ENCODE results near the gene E2F1.
"Not testable (repeated sequence)": the region's sequence is repeated elsewhere in the genome, so short reads cannot be mapped to it uniquely, and the experiment has no call there.

Gene E2F1

DNA sequence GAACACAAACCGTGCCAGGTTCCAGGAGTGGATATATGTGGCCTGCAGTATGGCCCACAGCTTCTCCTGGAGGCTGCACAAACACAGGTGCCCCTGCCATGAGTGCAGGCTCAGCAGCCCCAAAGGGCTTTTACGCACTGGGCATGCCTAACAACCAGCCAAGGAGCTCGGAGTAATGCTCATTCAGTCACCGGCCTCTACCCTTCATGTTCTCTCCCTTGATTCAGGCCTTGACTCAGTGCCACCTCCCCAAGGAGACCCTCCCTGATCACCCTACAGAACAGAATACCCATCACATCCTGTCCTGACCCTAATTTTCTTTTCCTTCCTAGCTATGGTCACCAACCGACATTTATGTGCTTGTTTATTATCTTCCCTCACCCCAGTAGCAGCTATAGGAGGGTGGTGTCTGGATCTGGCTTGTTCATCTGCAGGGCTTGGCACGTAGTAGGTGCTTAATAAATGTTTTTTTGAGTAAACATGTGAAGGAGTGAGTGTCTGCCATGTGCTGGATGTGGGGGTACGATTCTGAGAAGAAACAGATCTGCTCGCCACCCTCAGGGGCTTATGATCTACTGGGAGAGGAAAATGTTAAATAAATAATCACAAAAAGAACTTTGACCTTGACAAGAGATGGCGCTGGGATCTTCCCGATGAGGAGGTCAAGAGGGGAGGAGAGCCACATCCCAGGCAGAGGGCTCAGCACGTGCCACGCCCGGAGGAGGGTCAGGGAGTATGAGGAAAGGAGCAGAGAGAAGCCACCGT lies 24.7 kb upstream of the E2F1 start:
- no peak for DNase-seq

DNA sequence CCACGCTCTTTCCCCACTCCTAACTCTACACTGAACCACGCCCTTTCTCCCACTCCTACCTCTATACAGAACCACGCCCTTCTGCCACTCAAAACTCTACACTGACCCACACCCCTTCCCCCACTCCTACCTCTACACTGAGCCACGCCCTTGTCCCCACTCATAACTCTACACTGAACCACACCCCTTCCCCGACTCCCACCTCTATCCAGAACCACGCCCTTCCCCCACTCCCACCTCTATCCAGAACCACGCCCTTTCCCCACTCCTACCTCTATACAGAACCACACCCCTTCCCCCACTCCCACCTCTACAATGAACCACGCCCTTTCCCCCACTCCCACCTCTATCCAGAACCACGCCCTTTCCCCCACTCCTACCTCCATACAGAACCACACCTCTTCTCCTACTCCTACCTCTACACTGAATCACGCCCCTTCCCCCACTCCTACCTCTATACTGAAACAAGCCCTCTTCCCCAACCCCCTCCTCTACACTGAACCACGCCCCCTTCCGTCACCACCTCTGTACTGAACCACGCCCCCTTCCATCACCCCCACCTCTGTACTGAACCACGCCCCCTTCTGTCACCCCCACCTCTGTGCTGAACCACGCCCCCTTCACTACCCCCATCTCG lies 23.8 kb upstream of the E2F1 start:
- DNase-seq, result no peak

DNA sequence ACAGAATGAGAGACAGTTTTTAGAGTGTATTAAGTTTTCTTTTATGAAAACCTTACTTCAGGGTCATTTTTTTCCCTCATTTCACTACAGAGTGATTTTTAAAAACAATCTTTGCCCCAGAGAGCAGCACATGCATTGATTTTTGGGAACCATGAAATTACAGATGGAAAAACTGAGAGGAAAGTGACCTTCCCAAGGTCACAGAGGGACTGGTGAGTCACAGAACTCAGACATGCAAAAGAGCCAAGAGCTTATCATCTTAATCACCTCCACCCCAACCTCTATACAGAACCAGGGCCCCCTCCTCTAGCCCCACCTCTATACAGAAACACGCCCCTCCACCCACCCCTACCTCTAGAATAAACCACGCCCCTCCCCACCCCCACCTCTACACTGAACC lies 23.2 kb upstream of the E2F1 start:
- DNase-seq, result no peak

DNA sequence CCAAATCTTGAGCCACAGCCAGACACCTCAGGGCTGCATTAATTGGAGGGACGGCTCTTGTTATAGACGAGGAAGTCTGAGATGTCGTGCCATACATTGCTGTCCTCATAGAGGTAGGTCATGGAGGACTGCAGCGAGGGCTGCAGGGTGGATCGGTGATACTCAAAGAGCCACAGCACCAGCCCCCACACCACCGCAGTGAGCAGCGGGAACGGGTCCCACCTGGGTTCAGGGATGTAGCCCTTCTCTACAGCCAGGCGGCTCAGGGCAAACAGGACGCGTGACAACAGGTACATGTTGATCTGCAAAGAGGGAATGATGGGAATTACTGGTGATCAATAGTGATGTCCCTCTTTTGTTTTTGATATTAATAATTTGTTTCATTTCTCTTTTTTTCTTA lies 21.5 kb upstream of the E2F1 start:
- no peak for DNase-seq

DNA sequence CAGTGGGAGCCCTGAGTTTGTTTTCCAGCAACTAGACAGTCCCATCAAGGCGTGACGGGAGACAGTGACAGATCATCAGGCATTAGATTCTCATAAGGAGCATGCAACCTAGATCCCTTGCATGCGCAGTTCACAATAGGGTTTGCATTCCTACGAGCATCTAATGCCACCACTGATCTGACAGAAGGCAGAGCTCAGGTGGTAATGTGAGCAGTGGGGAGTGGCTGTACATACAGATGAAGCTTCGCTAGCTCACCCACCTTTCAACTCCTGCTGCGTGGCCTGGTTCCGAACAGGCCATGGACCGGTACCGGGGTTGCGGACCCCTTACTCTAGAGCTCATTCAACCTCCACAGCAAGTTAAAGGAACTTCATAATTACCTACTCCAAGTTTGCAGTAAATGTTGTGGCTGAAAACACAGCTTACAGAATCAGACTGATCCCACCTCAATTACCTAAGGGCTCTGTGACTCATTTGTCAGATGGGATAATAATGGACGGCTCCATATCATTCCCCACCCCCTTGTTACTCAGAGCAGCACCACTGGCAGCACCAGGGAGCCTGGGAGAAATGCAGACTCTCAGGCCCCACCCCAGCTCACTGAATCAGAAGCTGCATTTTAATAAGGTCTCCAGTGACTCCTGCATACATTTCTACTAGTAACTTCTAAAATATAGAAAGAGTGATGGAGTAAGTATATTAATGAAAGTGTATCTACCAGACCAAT lies 18.2 kb upstream of the E2F1 start:
- DNase-seq, result no peak

DNA sequence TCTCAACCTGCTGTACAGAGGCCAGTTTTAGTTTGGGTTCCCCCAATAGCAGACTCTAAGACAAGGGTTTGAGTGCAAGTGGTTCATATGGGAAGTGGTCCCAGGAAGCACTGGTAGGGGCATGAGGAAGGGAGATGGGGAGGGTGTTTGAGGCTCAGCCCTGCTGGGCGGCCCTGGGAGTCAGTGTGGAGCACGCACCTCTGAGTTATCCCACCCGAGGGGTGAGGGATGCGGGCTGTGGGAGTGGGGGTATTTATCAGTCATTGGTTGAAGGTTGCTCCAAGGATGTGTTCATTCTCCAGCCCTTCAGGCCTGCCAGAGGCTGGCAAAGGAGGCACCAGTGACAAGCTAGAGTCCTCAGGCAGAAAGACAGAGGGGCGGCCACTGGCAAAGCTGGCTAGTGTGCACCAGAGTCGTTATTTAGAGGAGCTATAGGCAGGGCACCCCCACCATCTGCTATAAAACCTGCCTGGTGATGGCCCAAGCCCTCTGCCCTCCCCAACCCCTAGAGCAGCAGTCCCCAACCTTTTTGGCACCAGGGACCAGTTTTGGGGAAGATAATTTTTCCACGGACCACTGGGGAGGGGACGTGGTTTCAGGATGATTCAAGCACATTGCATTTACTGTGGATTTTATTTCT lies 17.4 kb upstream of the E2F1 start:
- no peak for DNase-seq

DNA sequence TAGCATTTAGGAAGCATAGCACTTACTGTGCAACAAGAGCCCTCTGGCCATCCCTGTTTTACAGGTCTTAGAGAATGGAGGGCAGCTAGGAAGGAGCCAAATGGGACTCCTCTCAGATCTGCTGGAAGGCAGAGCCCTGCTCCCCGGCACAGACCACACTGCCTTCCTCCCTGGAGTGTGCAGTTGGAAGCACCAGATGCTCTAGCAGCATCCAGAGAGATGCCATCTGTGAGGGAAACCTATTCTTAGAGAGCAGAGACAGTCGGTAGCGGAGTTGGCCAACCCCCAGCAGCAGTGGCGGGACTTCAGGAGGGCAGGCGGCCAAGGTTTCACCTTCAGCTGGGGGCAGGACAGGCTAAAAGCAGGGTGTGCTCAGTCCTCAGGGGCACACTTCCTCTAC lies 16.7 kb upstream of the E2F1 start:
- no peak for DNase-seq

DNA sequence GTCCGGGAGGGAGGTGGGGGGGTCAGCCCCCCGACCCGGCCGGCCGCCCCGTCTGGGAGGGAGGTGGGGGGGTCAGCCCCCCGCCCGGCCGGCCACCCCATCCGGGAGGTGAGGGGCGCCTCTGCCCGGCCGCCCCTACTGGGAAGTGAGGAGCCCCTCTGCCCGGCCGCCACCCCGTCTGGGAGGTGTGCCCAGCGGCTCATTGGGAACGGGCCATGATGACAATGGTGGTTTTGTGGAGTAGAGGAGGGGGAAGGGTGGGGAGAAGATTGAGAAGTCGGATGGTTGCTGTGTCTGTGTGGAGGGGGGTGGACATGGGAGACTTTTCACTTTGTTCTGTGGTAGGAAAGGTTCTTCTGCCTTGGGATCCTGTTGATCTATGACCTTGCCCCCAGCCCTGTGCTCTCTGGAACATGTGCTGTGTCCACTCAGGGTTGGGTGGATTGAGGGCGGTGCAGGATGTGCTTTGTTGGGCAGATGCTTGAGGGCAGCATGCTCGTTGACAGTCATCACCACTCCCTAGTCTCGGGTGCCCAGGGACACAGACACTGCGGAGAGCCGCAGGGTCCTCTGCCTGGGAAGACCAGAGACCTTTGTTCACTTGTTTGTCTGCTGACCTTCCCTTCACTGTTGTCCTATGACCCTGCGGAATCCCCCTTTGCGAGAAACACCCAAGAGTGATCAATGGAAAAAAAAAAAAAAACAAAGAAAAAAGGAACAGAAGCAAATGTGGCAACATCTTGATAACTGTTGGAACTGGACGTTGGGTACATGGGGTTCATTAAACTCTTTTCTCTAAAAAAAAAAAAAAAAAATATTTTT lies 15.7 kb upstream of the E2F1 start:
- DNase-seq, result no peak

DNA sequence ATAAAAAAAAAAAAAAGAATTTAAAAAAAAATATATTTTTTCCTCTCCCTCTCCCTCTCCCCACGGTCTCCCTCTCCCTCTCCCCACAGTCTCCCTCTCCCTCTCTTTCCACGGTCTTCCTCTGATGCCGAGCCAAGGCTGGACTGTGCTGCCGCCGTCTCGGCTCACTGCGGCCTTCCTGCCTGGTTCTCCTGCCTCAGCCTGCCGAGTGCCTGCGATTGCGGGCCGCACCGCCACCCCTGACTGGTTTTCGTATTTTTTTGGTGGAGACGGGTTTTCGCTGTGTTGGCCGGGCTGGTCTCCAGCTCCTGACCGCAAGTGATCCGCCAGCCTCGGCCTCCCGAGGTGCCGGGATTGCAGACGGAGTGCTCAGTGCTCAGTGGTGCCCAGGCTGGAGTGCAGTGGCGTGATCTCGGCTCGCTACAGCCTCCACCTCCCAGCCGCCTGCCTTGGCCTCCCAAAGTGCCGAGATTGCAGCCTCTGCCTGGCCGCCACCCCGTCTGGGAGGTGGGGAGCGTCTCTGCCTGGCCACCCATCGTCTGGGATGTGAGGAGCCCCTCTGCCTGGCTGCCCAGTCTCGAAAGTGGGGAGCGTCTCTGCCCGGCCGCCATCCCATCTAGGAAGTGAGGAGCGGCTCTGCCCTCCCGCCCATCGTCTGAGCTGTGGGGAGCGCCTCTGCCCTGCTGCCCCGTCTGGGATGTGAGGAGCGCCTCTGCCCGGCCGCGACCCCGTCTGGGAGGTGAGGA lies 14.7 kb upstream of the E2F1 start:
- not testable (repeated sequence) for DNase-seq

DNA sequence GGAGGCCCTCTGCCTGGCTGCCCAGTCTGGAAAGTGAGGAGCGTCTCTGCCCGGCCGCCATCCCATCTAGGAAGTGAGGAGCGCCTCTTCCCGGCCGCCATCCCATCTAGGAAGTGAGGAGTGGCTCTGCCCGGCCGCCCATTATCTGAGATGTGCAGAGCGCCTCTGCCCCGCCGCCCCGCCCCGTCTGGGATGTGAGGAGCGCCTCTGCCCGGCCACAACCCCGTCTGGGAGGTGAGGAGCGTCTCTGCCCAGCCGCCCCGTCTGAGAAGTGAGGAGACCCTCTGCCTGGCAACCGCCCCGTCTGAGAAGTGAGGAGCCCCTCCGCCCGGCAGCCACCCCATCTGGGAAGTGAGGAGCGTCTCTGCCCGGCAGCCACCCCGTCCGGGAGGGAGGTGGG lies 12.8 kb upstream of the E2F1 start:
- DNase-seq, result not testable (repeated sequence)

DNA sequence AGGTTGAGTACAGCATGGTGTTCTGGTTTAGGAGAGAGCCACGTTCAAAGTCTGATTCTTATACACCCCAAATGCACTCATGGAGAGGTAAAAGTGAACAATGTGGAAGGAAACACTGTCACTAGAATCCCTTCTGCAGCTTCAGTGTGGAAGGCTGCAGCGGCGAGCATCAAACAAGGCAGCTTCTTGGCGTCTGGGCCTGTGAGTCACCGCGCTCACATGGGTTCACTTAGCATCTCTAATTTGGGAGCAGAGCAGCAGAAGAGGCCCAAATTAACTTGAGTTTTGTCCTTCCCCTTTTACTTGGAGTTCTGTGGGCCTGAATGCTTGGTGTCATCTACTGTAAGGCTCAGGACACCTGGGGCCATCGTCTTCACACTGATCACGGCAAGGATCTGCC lies 10.9 kb upstream of the E2F1 start:
- DNase-seq, result no peak

DNA sequence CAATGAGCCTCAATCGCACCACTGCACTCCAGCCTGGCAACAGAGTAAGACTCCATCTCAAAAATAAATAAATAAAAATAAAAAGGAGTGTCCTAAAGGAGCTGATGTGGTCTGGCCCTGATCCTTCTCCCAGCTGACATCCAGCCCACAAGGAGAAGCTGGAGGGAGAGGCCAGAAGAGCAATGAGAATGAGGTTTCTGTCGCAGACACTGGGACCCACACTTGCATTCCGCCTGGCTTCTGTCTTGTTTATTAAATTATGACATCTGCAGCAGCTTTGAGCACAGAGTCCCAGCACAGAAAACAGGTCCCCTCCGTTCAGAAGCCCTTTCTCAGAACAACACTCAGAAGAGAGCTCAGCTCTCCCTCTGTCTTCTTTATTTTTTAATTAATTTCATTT lies 10.3 kb upstream of the E2F1 start:
- no peak for DNase-seq

DNA sequence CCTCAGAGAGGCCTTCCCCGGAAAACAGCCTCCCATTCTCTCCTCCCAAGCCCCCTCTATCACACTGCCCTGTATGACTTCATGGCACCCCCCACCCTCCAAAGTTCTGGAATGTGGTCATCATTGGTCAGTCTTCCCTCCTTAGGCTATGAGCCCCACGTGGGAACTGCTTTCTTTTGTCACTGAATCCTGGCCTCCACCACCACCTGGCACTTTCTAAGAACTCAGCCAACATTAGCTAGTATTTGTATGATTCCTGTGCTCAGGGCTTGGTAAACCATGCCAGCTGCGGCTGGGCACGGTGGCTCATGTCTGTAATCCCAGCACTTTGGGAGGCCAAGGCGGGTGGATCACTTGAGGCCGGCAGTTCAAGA lies 8.4 kb upstream of the E2F1 start:
- DNase-seq, result no peak

DNA sequence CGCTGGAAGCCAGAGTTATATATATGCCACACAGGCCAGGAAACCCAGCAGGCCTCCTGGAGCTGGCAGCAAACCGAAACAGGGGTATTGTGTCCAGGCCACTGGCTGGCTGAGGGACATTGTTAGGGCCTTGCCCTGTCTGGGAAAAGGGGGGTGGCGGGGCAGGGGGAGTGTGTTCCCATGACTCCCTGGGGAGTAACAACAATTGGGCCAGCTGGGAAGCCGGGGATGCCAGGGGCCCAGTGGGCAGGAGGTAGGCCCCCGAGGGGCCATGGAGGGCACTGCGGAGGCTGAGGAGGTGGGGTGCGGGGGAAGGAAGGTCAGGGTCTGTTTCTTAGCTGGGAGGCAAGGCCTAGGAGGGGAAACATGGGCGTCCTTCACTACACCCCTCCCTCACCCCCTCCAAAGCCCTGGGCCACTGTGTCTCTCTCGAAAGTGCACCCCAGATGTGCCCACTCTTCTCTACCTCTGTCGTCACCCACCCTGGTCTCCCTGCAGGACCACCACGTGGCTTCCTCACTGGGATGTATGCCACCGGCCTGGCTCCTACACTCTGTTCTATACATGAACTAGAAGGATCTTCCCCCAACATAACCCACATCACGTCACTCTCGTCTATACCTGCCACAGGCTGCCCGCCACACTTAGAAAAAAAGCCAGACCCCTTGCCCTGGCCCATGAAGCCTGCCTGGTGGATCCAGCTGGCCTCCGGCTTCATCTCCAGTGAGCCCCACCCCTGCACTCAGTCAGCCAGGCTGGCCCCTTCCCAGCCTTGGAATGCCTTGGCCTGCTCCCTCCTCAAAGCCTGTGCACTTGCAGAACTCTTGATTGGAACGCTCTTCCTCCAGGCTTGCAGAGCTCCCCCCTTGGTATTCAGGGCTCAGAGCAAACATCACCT lies 7.8 kb upstream of the E2F1 start:
- DNase-seq, result no peak

DNA sequence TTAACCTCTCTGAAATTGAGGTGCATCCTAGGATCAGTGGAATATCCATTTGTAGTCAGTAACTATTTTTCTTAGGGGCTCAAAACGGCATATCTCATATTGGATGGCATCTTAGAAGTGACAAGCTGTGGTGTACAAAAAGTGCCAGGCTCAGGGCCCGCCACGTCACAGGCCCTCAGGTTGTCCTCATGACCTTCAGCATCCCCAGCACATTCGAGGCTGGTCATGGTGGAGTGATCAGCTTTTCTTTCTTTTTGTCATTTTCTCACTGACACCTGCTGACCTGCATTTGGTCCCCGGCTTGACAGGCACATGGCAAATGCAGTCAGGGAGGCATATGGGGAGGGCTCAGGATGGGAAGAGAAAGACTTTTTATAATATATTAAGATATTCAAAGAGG lies 7.1 kb upstream of the E2F1 start:
- DNase-seq, result no peak

DNA sequence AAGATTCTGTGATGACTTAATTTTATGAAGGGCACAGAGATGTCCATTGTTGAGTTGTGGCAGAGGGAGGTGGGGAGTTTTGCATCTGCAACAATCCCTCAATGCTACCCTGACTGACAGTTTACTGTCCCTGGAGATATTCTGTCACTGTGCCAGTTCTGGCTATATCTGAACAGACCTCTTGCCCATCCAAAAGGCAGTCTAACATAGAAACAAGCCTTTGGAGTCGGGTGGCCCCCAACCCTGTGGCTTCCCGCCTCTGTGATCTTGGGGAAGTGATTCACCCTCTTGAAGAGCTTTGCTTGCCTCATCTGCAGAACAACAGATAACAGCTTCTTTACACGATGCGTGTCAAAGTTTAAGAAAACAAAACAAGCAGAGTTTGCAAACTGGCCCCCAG lies 3.8 kb upstream of the E2F1 start:
- DNase-seq, result peak; percentile 34

DNA sequence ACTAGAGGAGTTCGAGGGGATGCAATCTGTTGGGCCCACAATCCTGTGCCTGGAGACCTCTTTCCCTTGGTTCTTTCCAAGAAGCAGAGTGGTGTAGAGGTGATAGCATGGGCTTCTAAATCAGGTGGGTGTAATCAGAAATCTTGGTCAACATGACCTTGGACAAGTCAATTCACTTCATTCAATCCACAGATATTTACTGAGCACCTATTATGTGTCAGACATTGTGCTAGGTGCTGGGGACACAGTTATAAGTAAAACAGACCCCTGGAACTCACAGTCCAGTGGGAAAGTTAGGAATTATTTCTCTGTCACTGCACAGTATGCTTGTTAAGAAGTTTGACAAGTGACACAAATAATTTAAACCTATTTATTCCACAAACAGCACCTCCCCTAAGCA lies 3.3 kb upstream of the E2F1 start:
- no peak for DNase-seq

DNA sequence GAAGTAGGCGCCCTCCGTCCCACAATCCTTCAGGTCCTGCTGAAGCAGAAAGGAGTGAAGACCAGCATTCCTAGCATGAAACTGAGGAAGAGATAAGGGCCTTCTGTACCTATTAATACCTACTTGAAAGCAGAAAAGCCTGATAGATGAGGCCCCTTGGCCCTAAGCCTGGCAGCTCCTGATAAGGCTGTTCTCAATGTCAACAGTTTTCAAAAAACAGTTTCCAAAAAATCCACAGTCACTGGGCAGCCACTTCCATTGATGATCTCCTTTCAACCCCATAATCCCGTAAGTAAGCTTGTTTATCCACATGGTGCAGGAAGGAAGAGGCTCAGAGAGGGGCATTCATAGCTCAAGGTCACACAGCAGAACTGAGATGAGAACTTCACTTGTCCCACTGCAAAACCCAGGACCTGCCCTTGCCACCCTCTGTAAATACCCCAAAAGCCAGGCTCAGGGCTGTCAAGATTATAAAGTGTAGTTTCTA lies 2.8 kb upstream of the E2F1 start:
- DNase-seq, result no peak

DNA sequence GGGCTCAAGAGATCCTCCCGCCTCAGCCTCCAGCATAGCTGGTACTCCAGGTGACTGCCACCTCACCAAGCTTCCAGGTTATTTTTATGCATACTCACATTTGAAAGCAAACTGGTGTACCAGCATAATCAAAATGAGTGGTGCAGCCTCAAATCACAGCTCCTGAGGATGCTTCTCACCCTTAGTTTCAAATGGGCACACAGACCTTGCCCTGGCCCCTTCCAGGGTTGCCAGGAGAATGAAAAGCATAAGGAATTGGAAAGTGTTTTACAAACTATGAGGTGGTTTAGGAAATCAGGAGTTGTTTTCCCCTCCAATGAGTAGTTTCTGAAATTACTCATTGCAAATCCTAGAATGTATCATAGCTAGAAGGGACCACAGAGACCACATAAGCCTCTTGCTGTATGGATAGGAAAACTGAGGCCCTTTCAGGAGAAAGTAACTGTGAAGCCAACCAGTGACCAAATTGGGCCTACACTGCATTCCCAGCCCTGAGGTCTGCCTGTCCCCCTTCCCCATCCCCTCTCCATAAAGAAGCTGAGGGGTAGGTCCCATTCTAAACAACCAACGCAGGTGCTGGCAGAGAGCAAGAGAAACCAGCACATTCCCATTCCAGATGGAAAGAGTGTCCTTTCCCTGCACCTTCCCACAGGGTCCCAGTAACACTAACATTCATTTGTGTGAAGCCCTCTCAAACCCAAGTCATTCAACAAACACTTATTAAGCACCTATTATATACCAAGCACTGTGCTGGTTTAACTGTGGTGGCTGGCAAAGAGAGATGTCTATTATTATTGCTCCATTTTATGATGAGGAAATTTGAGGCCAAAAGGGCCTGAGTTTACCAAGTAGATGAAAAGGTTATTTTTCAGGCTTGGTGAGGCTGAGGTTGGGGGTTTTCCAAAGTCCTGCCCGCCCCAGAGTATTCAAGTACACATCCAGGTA lies 2.1 kb upstream of the E2F1 start:
- DNase-seq, result no peak

Measured in stimulated activated CD4-positive, alpha-beta T cell treated with anti-CD3 and anti-CD28 coated beads, Interleukin-4, amount 100 ng/mL, for 1 hour (primary cell).